H1 (cell line): Measurements from ENCODE around the gene ZBTB48. TPM values are rescaled to one million over a fixed set of nuclear protein-coding genes. Genes with fewer than 3 reads are reported as not detected.

Experiments used
- ASH2L ChIP-seq: fragments of 200-600, 300-600 bp; sonication (generic); IDR thresholded peaks from one replicate; pipeline ENCODE4 v1.7.1; 2017; ENCODE audit warnings: low read length
- CBX8 ChIP-seq: fragments of 300-800, 300-1000 bp; sonication (generic); IDR thresholded peaks from 2 replicates; pipeline ENCODE4 v1.7.1; 2016; ENCODE audit warnings: low read depth, low read length, borderline replicate concordance
- CEBPB ChIP-seq: IDR thresholded peaks from 2 replicates; pipeline ENCODE4 v1.6.1; 2012; ENCODE audit warnings: low read depth, low read length
- CHD7 ChIP-seq: fragments of 300-600 bp; sonication (generic); IDR thresholded peaks from 2 replicates; pipeline ENCODE4 v1.7.1; 2012; ENCODE audit warnings: low read length, moderate library complexity, mild to moderate bottlenecking, inconsistent platforms; ENCODE audit not compliant: insufficient replicate concordance
- EZH2 ChIP-seq: fragments of 200-600 bp; sonication (generic); IDR thresholded peaks from 2 replicates; pipeline ENCODE4 v1.7.1; 2012; ENCODE audit warnings: low read depth, mild to moderate bottlenecking, moderate library complexity, low read length, inconsistent platforms; ENCODE audit not compliant: severe bottlenecking
- JUN ChIP-seq: IDR thresholded peaks from 2 replicates; pipeline ENCODE4 v1.6.1; 2011; ENCODE audit warnings: low read depth, mild to moderate bottlenecking, improper control_type of control experiment, low read length
- KDM1A ChIP-seq: fragments of 200-600, 300-600 bp; sonication (generic); IDR thresholded peaks from 2 replicates; pipeline ENCODE4 v1.7.1; 2016; ENCODE audit warnings: mild to moderate bottlenecking, low read length, borderline replicate concordance
- MAFK ChIP-seq: IDR thresholded peaks from 2 replicates; pipeline ENCODE4 v1.6.1; 2012; ENCODE audit warnings: low read depth, mild to moderate bottlenecking, improper control_type of control experiment, low read length
- SIN3A ChIP-seq, 2 experiments: IDR thresholded peaks in 1 of 2; conservative IDR thresholded peaks in 1 of 2; 2 replicates each; pipeline ENCODE4 v1.6.1; 2011 to 2012; ENCODE audit warnings: low read length in 2 of 2, improper control_type of control experiment in 1 of 2, low read depth in 1 of 2, mild to moderate bottlenecking in 1 of 2
- polyA plus RNA-seq, 7 experiments: library from polyadenylated mRNA; depleted of rRNA in 3 of 7; stranded (reverse) in 5 of 7; unstranded in 2 of 7; fragments of >200 nt in 5 of 7; fragments of 200-250 nt in 2 of 7; gene quantifications; 1 replicate in 5 of 7; 2 replicates in 1 of 7; 4 replicates in 1 of 7; pipeline versions ENCODE4 v1.2.1 to v1.2.3, GENCODE V29; 2011 to 2013; ENCODE audit warnings: missing spikeins in 2 of 7, mixed read lengths in 2 of 7
- total RNA-seq: library from RNA; stranded (reverse); fragmentation: NEBNext Ultra II Directional; extraction: Animal tissue kit (Norgen Biotek cat#: 25700); gene quantifications from 2 replicates; pipeline ENCODE4 v1.2.1, GENCODE V29; 2021

The ZBTB48 gene
- total and polyA plus RNA-seq, 2 of the 8 experiments (the other 6 are each of a cell fraction or from before 2014, with no cell fraction given) = 28.2 to 28.8 TPM

GRCh38 chr1:6554031-6554906 is 25.5 kb upstream of the ZBTB48 start, which contains the start of gene NOL9 (continued):
- TF ChIP-seq CBX8 (no peak), SIN3A (conservative IDR thresholded peaks at IDR 0.05 in 1 of 2, IDR thresholded peaks at IDR 0.05 in 1 of 2; ENCODE audit: low read depth in 1 of 2, low read length in 2 of 2) (0 out of 4 replicates have a peak, but pooled peaks of 1 of the 2 experiments have one; percentile 47), EZH2 (no peak), KDM1A (no peak), MAFK (no peak), ASH2L (peak; percentile 76), JUN (no peak), CHD7 (no peak), CEBPB (peak; percentile 49)
